Activated CD8-positive, alpha-beta memory T cell treated with anti-CD3 and anti-CD28 coated beads, Interleukin-2, amount 50 U/mL, for 24 hours (primary cell): ENCODE results near the gene MBTPS1.

Source experiments
- DNase-seq: peaks from one replicate; pipeline ENCODE4 v3.0.0-alpha.2; 2020; ENCODE audit errors: extremely low read depth

Gene MBTPS1

DNA sequence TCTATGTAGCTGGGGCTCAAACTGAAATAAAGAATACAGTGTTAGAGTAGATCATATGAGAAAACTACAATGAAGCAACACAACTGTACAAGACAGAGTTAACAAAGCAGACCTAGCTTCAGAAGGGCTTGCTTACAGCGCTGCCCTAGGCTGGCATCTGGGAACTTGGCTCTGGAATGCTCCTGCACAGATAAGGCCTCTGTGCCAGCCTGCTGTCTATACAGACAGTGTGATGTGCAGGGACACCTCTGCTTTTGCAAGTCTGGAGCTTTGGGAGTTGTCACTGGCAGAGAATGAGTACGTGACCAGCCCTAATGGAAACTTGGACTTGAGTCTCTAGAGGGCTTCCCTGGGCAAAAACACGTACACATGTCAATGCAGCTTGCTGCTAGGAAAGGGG is 42.0 kb downstream of the MBTPS1 start:
- DNase-seq = no peak

DNA sequence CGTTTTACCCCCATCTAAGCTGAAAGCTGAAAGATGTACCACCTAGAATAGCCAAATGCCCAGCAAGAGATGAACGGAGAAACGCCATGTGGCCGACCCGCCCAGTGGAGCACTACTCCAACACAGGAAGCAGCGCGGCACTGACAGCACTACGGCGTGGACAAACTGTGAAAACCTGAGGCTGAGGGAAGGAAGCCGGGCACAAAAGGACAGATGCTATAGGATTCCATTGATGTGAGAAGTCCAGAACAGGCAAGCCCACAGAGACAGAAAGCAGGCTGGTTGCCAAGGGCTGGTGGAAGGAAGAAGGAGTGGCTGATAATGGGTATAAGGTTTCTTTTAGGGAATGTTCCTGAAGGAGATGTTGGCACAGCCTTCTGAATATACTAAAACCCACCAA is 44.7 kb downstream of the MBTPS1 start:
- DNase-seq = no peak

DNA sequence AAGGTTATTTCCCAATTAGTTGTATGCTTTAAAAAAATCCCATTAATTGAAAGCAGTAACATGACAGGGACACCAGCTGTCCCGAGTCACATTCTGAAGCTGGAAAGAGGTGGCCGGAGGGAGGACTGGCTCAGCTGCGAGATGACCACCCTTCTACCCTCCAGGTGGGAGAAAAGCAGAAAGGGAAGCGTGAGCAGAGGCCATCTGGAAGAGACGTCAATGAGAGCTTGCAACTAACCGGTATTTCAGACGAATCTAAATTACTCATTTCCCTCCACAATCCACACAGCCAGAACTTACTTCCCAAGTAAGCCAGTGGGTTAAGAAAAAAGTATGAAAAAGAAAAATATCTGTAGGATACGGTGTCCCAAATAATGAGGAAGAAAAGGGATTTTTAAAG is 45.6 kb downstream of the MBTPS1 start:
- no peak for DNase-seq

DNA sequence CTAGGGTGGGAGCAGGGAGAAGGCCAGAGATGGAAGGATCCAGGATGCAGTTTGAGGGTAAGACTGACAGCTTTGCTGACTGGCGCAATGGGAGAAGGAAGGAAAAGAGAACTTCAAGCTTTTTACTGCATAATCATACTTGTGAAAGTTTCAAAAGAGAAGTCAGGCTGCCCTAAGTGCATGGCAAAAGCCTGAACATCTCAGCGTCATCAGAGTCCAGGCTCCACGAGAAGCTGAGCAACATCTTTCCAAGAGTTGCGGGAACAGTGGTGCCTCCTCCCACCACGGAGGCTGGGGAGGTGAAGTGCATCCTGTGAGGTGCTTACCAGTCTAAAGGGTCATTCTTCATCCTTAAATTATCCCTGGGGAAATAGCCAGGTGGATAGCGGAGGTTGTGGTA is 47.2 kb downstream of the MBTPS1 start:
- no peak for DNase-seq

DNA sequence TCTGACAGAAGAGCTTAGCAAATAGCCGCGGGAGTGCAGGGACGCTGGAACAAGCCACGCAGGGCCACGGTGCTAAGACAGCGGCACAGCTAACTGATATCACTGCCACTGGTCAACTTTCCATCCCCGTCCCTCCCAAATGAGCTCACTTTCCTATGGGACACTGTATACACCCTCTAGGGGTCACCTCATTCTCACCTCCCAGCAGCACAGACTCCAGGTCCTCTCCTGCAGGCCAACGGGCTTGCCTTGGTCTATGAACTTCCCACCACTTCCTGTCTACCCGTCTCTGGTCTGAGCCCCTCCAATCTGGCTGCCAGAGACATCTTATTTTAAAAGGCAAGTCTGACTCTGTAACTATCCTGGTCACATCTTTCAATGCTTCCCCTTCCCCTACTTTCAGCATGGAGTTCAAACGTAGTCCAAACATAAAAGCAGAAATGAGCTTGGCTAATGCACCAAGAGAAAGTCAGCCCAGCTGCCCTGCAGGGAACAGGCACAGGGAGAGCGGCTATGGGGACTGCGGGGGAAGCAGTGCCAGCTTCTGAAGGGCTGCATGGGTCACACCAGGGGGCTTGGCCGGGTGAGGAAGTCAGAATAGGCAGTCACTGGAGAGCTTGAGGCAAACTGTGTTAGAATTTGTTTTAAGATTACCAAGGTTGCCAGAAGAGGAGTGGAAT is 47.8 kb downstream of the MBTPS1 start:
- DNase-seq = no peak

DNA sequence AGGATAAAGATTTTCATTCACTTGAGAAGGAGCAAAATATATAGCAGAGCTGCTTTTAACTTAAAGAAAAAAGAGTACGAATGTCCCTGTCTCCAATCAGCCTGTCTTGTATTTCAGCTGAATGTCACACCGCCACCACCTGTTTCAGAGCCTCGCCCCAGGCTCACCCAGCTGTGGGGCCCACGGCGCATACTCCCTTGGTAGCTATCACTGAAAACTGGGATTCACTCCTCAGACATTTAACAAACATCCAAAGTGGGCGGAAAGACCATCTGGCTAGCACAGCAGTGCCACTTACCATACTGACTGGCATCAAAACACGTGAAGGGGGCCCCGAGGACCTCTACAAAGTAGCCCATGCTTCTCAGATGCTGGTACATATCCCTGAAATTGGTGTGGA is 48.7 kb downstream of the MBTPS1 start:
- no peak for DNase-seq

DNA sequence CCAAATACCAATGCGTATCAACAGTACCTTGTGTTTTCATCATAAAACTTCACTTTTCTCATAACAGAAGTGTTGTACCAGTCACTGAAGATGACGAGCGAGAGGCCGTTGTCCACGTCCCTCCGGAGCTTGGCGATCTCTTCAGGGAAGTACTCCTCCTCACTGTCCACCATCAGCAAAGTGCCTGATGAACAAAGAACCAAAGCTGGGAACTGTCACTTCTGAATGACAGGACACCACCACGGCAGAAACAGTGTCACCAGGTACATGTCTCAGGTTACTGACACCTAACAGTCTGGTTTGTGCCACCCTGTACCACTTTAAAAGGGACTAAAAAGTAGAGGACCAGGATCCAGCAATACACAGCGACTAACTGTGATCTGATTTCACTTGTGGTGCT is 49.1 kb downstream of the MBTPS1 start:
- no peak for DNase-seq

DNA sequence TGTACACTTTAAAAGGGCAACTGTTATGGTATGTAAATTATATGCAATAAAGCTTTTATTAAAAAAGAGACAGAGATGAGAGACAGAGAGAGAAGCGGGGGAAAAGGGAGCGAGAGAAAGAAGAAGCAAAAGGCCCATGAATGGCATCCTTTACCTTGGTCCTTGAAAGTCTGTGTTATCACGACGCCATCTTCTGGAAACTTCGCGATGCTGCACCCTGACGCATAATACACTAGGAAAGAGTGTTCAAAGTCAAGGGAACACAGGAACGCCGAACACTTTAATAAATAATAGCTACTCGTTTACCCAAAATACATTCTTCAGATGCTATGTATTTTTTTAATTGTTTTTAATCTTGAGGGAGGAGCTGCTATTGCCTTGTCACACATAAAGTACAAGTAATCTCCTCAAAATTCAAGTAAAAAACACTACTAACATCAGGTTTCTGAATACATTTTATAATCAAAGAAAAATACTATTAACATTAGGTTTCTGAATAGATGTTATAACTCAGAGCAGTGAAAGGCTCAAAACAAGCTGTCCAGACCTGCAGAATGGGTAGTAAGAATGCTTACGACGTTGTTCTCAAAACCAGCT is 51.1 kb downstream of the MBTPS1 start:
- no peak for DNase-seq

DNA sequence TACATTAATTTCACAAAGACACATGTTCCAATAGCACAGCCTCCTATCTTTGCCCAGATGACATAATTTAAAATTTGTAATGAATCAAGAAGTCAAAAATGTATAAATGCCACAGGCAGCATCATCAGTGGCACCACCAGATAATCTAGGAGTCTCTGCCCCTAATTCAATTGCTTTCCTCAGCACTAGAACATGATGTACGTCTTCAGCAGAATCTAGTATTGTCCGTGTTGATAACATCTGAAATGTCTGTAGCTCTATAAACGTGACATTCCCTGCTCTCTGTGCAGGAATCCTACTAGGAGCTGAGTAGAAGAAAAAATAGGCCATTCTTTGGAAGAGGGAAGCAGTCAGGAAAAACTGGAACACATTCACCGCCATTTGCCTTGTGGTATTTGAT is 52.8 kb downstream of the MBTPS1 start:
- no peak for DNase-seq

DNA sequence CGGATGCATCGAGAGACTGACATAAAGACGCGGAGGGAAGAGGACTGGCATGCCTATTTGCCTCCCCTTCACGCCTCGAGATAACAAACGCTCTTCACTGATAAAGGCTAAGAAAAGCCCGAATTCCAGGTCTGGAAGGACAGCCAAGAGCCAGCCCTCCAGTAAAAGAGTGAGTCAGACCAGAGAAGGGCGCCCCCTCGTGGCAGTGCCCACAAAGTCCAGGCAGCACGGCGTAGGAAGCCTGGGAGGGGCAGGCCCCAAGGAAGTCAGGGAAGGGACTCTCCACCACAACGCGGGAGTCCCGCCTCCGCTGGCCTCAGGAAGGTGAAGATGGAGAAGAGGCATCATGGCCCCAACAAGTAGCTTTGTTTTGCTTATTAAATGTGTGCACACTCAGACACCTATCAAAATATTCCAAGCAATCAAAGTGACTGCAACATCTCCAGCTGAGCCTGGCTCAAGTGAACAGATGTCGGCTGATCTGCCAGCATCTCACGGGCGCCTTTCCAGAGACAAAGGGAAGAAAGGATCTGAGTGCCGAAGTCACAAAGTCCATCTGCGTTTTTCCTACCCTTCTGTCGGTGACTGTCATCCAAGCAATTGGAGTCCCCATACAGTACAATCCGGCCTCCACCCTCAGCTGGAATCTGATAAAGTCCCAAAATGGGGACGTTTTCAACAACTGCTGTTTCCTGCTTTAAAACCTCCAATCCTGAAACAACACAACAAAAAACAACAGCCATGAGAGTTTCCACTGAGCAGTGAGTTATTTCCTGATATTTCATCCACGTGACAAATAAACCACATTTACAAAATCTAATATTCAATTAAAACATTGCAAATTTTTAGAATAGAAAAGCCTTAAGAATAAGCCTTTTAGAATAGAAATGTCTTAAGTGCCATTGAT is 53.8 kb downstream of the MBTPS1 start:
- peak; percentile 25 for DNase-seq

DNA sequence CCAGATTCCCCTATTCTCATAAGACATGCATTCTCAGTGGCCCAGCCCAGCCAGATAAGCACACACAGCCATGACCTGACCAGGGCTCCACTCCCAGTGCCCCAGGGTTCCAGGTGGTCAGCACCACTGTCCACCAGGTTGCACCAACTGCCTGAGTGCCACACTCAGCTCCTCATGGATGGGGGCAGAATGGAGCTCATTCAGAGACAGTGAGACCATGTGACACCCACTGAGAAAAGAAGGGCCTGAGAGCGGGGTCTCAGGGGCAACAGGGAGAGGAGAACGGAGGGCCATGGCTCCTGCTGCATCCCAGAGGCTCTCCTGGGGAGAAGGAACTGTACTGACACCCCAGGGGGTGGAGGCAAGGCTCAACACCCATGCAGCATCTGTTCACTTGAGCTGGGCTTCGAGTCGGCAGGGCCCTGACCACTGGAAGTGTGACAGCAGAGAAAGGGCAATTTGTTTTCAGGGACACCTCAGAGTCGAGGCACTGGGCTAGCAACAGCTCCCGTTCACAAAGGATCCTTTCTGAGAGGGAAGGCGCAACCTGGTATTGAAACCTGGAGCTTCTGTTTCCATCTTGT is 55.4 kb downstream of the MBTPS1 start:
- no peak for DNase-seq

DNA sequence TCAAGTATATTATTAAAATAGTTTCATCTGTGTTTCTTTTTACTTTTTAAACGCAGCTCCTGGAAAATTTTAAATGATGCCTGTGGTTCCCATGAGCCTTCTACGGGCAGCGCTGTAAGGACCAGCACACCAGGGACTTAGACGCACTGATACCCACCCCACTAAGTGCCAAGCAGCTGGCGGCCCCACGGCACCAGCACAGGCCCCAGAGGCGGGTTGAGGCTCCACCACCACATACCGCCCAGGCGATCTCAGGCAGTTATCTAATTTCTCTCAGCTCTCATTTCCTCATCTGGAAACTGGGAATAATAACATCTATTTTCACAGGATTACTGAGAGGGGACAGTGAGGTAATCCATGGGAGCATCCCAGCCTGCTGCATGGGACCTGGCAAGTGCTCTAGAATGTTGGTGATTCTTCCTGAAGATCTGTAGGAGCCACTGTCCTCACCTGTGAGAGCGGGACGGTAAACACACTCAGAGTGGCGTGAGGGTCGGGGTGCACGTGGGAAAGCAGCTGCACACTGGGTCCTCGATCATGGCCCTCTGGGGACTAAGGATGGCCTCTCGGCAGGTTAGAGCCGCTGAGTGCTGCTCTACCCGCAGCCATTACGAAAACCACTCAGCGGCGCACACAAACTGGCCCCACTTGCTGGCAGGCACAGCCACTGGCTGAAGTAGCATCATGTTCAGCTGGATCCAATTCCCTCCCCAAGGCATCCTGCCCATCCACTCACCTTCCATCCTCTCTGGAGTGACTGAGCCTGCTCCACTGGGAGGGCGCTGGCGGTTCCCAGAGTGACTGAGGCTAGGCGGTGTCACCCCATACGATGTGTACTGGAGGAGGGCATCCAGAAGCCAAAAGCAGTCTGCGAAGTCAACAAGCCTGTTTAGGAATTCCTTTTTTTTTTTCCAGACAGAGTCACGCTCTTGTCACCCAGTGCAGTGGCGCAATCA is 56.5 kb downstream of the MBTPS1 start:
- no peak for DNase-seq

DNA sequence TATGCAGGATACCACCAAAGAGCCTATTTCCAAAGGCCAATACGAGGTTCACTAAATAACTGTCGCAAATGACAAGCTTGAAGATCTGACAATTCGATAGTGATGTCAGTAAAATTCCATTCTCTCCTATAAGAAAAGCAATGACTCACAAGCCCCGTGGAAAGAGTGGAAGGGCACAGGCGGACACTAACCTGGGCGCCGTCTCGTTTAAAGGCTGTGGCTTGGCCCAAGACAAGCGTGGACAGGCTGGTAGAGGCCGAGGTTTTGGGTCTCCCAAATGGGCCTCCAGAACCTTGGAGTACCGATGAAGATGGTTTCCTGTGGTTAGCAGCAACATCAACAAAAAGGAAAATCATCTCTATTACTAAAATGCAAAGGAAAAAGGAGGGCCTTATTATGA is 57.6 kb downstream of the MBTPS1 start:
- DNase-seq = no peak

DNA sequence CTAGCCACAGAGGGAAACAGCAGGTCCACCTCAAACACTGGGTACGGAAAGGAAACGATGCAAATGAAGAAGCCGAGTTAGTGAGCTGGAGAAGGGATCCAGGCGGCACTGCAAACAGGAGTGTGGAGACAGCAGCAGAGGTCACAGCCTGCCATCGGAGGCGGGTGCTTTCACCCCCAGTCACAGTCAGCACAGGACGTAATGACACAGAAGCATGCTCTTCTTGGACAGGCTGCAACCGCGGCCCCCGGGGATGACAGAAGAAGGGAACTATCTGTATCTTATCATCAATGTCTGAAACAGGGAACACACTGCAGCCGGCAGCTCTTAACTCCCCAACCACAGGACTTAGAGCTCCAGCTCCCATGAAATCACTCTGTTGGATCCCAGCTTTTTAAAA is 58.1 kb downstream of the MBTPS1 start:
- DNase-seq = no peak

DNA sequence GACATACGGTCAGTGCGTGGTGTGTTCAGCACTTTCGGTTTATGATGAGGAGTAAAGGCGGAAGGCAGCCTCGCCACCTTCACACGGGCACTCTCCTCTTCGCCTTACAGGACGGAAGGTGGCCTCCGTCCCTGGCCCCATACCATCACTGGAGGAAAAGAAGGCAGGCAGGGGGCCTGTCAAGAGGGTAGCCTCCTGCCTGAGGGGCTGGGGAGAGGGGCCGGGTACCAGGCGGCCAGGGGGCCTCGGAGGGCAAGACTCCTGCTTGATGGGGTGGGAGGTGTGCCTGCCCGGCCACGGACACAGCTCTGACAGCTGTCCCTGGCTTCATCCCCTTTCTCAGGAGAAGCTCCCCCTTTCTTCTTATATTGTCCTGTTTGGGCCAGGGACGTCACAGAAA is 58.5 kb downstream of the MBTPS1 start:
- DNase-seq = no peak

DNA sequence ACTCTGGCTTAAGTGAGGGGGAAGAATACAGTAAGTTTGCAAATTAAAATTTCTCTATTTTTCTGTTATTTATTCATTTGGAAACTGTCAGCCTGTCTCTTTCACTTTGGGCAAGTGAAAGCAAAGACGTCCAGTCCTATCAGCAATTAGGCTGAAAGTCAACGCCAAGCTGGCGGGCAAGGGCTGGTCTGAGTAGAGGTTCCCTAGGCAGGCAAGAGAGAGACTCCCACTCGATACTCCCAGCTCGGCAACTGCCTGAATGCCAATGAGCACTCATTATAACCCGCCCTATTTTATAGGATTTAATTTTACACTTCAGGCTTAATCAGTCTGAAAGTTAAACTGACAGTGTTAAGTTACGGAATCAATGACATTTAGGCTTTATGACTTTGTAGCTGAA is 59.8 kb downstream of the MBTPS1 start:
- DNase-seq = no peak

DNA sequence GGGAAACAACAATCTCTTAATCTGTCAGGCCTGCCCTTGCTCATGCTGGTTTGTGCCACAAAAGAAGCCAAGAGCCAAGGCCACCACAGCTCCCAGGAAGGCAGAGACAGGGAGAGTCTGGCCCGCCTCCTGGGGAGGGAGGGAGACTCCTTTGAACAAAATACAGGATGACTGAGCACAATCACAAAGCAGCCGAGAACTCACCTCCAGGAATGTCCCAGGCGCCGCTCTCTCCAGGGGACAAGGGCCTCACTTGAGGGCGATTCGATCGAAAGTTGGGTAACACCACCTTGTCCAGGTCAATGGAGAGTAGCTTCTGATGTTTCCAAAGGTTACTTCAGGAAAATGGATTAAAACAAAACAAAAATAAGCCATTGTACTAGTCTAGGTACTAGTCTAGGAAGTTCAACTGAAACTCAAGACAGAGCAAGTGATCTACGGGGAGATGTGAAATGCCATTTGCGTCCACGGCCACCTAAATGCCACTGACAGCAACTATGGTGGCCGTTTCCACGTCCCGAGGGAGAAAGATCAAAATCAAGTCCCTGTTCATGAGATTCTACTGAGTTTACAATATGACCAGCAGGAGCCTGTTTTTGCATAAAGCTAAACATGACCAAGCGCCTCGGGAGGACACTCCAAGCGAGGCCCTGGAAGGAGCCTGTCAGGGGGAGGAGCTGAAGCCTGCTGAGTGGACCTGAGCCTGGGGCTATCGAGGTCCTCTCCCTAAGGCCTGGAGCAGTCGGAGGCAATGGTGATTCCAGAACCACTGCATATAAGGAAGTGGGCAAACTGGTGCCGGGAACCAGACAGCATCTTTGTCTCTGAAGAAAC is 60.7 kb downstream of the MBTPS1 start:
- no peak for DNase-seq

DNA sequence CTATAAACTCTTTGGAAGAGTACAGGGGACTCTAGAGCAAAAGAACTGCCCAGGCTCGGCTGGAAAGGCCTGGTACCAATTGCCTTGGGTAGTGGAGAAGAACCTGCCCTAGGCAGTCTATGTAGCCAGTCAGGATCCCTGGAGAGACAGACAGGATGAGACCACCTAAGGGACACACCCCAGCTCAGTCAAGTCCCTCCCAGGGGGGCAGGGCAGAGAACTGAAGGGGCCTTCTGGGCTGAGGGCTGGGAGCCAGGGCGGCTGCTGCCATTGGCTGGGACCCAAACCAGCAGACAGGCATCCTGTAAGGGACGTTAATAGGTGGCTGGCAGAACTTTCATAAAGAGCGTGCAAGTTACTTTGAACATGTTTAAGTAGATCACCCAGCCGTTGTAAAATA is 61.4 kb downstream of the MBTPS1 start:
- DNase-seq = no peak

DNA sequence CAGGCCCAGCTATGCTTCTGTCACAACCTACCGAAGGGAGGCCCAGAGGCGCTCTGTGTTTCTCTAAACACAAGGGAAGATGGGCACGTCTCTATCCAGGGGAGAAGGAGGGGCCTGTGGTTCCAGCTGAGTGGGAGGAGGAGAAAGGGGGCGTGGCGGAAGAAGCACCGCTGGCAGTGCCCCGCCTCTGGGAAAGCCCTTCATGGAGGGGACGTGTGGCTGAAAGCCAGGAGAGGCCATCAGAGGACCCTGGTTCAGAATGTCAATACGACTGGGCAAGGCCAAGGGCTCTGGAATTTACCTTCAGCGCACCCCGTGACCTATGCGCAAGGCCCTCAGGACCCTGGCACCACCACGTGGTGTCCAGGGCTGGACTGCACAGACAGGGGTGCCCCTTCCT is 61.8 kb downstream of the MBTPS1 start:
- no peak for DNase-seq

DNA sequence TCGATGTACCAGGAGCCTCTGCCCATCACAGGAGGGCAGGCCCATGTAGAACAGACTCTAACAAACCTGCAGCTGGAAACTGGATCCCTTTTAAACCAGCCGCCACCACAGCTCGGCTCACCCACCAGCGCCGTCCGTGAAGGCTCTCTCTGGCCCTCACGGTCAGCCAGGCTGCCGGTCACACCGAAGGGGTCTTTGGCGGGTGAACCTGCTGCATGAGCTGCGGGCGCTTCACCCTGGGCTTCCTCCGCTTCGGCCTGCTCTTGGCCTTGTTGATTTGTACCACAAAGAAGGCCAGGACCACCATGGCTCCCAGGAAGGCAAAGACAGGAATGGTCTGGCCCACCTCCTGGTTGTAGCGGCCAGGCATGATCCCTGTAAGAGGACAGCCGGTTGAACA is 62.5 kb downstream of the MBTPS1 start:
- DNase-seq = no peak

DNA sequence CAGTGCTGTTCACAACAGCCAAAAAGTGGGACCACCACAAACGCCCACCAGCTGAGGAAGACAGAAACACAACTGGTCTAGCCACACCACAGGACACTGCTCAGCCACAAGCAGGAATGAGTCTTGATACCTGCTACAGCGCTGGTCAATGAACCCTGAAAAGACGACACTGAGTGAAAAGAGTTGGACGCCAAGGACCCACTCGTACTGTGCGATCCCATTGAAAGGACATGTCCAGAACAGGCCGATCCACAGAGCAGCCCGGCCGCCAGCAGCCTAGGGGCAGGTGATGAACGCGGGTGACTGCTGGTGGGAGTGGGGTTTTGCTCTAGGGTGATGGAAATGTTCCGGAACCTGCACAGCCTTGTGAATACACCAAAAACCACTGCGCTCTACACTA is 63.5 kb downstream of the MBTPS1 start:
- DNase-seq = no peak
